HG03342 (cell line): ENCODE results near the gene CNPPD1.

Experiments used
- ATAC-seq: cut with Tn5 transposase; IDR thresholded peaks from one replicate; pipeline ENCODE4 v1.9.1; 2021; ENCODE audit warnings: mild to moderate bottlenecking, moderate library complexity; ENCODE audit not compliant: unreplicated experiment

The CNPPD1 gene

DNA sequence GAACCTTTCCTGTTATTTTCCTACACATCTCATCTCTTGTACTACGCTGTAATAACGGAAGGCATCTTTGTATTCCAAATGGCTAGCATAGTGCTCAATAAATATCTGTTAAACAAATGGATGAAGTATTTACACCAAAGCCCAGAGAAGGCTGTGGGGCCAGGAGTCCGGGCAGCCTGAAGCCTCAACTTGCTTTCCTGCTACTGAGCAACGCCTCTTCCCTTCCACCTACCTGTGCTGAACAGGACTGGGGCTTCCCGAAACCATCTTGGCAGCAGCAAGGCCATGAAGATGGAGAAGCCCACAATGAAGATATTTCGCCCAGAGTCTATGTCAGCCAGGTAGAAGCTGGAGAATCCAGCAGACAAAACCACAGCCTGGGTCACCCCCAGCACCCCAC, 13.6 kb downstream of the CNPPD1 start:
- no peak for ATAC-seq

DNA sequence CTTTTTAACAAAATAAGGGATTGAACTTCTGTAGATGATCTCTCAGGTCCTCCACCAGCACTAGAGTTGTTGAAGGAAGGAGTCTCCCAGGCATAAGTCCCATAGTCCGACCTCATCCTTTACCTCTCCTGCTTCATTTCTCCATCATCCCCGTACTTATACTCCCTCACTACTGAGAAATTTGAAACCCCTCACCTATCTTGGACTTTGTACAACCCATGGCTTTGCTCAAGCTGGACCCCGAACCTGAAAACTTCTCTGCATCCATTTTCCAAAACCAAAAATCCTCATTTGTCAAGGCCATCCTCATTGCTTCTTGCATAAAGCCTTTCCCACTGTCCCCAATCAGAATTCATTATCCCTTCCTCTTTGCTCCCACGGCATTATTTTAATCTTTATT, 15.6 kb downstream of the CNPPD1 start:
- no peak for ATAC-seq

DNA sequence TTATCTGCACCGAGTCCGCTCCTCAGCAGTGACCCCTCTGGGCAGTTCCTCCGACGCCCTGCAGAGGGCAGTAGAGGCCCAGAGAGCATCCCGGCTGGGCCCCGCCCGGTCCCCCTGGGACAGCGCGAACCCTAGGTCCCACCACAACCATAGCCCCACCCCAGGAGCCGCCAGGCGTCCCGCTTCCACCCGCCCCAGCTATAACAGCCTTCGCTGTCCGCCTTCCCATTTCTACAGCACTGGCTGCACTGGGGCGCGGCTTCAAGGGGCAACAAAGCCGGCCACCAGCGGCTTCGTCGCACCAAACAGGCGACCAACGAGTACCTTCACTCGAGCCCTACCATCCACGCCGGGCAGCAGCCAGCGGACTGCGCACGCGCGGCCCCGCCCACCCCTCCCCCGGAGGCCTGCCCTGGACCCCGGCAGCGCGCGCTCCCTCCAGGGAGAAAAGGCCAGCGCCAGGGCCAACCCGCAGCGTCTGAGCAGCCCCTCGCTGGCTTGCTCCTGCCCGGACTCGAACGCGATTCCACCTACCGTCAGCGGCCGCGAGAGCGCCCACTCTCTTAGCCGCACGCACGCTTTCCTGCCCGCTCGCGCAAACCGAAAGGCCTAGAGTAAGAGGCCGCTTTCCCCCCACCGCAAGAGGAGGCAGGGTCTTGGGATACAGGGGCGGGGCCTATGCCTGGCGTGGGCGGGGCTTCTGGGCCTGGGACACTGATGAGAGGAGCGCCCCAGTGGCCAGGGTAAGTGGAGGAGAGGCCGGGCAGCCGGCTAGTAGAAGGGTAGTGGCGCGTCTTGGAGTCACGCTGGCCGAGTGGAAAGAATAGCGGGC, 16.3 kb downstream of the CNPPD1 start, which contains the start of gene NHEJ1:
Gene NHEJ1 (minus strand): TSS at position 630 of the 832 bp plus-strand sequence. CDS start 2,453 bp downstream, outside the sequence.
- peak; percentile 87 for ATAC-seq

DNA sequence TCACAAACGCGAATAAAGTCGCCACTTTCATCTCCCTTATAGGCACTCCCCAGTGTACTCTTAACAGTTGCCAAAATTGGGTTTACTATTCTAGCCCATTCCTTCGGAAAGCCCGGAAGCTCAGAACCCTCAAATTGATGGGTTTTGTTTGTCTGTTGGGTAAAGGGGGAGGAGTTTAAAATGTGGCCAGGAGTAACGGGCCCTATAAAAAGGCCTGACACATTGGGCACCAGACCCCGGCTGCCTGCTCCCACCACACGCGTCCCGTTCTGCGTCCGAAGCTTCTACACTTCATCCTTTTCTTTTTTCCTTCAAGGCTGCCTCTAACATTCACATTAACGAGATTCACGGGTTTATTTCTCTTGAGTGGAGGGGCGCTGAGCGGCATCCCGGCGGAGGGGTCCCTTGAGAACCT, 16.9 kb downstream of the CNPPD1 start:
- ATAC-seq: peak; percentile 2

DNA sequence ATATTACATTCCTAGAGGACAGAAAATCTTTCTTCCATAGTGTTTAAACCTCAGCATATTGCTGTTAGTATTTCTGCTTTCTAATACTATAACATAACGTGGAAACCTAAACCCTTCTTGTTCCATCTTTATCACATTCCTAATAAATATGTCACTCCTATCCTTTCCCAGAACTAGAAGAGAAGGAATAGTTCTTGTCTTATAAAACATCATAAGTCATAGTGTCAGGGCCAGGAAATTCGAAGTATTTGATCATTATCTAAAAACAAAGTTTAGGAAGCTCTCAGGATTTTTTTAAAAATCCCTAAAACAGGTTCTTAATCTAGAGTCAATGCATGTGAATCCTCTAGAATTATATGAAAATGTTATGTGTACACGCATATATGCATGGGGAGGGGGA, 18.1 kb downstream of the CNPPD1 start:
- no peak for ATAC-seq

DNA sequence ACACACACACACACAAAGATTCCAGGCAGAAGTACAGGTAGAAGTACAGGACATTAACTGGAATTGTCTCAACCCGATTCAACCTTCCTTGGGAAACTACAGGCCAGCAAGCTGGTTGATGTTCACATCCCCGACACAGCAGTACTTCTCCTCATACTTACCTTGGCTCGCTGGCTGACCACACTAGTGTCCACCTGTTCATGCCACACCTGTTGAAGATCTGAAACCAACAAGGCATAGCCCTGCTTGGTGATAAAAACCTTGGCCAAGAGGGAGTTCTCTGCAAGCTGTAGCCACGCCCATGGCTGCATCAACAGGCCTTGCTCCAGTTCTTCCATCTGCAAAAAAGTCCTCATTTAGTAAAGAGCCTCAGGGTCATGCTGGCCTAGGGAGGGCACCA, 18.7 kb downstream of the CNPPD1 start:
- no peak for ATAC-seq

DNA sequence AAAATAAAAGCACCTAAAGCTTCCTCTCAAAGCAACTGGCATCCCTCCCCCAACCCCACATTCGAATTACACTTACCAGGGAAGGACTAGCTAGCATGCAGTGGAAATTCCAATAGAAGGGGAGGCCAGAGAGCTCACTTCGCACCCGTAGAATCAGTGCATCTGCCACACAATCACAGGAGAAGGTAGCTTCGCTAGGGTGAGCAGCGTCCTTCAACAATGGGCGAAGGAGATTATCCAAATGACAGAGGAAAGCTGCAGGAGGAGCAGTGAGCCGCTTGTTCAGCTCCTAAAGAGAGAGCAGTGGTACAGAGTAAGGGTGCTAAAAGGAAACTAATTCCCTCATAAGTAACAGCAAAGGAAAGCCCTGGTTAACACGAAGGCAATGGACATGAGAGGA, 19.3 kb downstream of the CNPPD1 start:
- ATAC-seq: no peak

DNA sequence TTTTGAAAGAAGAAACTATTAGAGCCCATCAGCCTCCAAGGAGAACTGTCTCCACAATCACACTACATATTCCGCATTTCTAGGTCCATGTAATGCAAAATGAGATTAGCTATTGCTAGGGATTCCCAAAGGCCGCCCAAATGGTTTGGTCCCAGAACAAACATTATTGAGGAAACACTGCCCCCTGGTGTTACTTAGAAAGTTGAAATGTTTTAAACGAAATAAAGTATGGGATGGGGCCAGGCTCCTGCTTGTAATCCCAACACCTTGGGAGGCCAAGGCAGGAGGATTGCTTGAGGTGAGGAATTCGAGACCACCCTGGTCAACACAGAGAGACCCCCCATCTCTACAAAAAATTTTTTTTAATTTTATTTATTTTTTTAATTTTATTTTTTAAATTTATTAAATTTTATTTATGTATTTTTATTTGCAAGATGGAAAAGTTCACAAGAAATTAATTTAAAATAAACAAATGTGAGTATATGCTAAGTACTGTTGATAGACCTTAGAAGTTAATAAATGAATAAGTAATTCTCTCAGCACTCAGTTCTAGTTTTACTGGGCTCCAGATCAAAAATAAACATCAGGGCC, 21.6 kb downstream of the CNPPD1 start:
- no peak for ATAC-seq

DNA sequence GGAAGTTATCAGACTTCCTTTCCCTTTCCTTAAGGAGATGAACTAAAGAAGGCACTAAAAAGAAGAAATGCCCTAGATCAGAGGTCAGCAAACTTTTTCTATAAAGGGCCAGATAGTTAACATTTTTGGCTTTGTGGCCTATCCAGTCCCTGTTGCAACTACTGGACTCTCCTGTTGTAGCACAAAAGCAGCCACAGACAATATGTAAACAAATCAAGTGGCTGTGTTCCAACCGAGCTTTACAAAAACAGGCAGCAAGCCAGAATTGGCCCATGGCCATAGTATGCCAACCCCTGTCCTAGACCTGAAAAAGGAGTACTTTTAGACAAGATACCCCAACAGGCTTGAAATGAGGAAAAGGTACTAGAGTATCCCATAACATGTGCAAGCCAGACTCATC, 27.1 kb downstream of the CNPPD1 start:
- no peak for ATAC-seq

DNA sequence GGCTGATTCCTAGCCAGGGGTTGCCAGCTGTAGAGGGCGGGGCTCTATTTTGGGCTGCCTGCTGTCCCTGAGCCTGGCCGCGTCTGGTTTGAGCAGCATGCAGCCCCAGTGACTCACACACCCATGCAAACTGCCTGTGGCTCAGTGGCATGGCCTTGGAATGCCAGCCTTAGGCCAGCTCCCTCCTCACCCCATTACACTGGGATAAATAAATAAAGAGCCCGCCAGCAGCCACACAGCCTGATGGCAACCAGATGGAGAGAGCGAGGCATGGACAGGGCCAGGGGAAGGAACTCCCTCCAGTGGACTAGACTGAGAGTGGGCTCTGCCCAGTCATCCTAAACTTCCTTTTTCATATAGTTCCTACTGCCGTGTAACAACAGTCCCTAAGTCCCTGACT, 34.4 kb downstream of the CNPPD1 start:
- no peak for ATAC-seq

DNA sequence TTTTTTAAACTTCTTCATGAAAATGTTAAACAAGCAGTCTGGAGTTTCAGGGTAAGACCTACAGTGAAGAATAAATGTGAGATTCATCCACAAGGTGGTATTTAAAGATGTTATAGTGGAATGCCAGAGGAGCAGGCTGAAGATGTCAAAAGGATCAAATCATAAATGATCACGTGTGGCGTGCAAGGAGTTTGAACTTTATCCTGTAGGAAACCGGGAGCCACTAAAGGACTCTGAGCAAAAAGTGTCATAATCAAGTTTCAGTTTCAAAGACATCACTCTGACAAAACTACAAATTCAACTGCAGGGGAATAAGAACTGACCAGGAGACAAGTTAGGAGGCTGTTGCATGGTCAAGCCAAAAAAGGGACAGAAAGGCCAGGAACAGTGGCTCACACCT, 36.0 kb downstream of the CNPPD1 start:
- ATAC-seq: no peak

DNA sequence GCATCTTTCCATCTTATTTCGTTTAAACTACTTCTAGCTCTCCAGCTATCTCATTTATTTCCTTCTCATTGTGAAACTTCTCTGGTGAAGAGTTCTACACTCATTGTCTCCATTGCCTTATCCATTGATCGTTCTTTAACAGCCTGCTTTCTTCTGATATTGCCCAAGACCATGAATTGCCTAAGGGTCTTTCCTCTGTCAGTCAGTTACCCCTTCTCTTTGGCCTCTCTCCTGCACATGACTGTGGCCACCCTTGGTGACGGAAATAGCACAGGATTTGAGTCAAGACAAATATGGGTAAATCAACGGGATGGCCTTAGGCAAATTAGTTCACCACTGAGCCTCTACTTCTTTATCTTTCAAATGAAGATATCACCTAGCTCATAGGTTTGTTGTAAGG, 42.7 kb downstream of the CNPPD1 start:
- ATAC-seq: no peak

DNA sequence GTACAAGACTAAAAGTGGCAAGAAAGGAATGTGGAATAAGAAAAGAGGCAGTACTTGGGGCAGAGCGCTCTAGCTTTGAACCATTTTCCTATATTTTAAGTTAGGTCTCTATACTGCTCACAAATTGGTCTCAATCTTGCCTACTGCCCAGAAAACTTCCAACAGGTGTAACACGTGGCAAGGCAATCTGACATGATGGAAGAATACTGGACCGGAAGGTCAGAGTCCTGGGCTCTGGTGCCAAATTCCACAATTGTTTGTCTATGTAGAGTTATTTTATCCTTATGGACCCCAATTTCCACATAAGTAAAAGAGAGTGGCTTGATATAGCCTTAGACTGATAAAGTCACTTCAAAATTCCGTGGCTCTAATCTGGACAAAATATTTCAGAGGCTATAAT, 45.0 kb downstream of the CNPPD1 start:
- no peak for ATAC-seq

DNA sequence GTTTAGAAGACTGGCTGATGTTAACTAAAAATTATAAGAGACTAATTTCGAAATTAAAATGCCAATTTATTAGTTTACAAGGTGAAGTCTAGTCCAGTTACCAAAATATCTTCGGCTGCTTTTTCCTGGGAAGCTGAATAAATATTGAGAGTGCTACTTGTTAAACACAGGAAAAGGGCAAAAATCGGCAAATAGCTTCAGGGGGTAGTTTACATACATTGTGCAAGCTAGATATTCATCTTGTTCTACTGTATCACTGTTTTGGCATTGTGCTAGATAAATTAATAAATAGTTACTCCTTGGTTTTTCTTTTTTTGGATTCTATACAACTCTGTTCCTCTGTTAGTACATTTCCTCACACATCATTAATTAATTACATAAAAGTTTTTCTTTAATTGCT, 45.4 kb downstream of the CNPPD1 start:
- no peak for ATAC-seq

DNA sequence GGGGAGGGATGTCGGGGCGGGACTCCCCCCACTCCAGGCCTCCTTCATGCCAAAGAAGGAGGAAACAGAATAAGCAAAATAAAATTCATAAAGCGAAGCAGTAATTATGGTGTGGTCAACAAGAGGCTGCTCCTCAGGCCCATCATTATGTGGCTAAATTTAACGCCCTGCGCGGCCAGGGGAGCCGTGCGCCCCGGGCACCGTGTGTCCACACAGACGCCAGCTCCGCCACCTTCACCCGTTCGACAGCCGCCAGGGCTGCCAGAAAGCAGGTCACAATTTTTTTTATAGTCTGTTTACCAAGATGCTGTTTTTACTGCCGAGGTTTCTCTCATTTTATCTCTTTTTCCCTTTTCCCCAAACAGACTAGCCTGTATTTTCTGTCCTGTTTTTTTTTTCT, 47.1 kb downstream of the CNPPD1 start:
- ATAC-seq: no peak

DNA sequence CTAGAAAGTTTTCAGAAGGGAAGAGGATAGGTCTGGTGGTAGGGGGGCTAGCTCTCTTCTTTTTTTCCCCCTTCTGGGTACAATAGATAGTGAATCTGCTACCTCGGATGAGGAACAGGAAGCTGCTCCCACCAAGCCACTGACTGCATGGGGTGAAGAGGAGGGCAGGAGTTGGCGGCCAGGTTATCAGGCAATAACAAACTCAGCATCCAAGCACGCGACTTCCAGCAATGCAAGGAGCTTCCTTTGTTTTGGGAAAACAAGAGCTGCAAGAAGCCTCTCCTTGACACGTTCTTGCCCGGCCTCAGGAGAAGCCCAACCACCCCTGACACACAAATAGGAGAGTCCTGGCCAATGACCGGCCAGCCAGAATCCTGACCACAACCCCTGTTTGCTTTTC, 48.3 kb downstream of the CNPPD1 start:
- no peak for ATAC-seq

DNA sequence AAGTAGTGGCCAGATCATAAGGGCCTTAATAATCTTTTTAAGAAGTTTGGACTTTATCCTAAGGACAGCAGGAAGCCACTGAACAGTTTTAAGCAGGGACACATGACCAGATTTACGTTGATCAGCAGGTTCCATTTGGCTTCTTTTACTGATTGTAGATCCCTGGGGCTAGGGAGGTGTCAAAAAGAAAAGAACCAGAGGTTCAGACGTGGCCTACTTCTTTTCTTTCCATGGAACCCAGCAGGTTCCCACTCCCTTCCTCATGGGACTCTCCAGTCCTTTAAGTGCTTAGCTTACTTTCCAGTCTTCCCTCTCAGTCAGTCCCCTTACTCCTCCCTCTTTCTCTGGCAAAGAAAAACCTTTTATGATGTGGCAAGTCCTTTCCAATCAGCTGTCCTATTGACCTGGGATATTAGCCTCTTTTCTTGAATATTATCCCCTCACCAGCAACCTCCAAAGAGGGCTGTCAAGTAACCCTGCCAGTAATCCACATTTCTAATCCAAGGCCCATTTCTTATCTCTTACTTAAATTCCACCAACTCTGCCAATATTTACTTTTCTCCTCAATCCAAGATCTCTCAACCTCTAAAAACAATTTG, 49.6 kb downstream of the CNPPD1 start:
- no peak for ATAC-seq

DNA sequence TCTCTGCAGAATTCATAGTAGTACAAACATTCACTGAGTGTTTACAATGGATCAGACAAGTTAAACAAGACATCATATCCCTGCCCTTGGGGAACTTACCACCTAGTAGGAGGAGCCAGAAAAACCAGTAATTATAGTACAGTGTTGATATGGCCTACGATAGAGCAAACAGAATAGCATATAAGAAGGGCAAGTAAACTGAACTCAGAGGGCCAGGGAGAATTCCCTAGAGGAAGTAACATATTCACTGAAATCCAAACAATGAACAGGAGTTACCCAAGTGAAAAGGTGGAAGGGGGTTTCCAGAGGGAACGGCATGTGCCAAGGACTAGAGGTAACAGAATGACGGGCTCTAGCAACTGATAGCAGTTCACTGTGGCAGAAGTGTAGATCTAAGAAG, 50.2 kb downstream of the CNPPD1 start:
- ATAC-seq: no peak

DNA sequence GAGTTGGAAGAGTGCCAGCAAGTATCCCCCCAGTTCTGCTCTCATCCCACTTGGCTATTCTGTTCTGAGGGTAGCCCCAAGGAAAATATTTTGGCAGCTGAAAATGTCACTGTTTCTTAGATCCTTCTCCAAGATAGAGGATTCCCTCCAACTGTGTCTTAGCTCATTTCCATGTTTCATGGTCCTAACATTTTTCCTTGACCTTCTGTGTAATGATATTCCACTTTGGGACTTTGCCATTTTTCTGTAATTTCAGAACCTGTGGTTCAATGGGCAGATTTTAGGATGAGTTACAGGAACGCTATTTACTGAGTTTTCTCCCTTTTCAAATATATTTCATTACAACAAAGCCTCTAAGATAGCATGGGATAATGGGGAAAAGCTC, 50.8 kb downstream of the CNPPD1 start:
- ATAC-seq: no peak

DNA sequence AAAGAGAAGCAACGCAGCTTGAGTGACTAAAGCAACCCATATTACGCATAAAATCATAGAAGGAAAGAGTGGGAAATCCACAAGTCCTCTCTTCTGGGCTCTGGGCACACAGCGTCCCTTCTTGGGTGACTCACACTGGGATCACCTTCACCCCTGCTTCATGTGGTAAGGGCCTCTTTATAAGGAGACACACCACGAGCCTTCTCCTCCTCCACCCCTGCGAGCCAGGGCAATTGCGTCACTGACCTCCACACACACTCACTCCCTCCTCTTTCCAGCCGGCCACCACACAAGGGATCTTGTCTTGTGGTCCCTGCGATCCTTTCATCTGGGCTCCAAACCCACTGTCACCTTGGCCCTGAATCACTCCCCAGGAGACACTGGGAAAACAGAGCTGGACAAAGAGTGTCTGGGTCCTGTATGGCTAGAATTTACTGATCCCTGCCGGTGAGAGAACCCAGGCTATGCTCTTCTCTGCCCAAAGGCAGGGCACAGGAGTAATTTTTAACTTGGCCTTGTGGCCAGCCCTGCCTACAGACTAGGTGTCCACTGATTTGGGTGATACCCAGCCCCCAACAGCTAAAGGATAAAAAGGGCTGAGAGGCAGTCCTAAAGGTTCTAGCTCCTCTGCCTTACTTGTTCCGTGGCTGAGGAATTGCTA, 51.4 kb downstream of the CNPPD1 start:
- no peak for ATAC-seq

DNA sequence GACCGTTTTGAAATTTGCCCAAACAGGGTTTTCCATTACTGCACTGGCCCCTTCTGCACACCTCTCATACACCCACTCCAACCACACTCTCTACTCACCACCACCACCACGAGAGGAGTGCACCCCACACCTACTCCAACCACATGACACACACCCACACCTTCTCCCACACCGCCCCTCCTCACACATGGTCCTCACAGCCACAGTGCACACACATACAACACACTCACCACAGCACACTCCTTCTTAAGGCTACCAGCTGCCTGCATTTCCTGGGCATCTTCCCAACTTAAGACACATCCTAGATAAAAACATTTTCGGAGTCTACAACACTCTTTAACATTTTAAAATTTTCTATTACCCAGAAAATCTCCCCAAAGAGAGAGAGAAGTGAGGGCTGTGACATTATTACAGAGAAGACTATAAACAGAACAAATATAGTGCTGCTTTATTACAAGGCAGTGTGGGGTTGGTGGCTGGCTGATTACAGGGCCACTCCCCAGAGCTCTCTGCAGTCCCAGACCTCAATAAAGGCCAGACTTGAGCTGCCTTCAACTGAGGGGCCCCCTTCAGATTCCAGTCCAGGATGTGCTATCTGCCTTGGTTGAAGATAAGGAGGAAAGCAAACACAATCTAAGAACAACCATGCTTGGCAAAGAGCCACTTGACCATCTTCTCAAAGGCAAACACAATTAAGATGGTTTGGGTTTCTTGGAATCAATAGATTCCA, 52.2 kb downstream of the CNPPD1 start:
- no peak for ATAC-seq
